H1 (cell line): ENCODE results near the gene RELL2. TPM values are rescaled to one million over a fixed set of nuclear protein-coding genes. Genes with fewer than 3 reads are reported as not detected.
"Not testable (repeated sequence)": the region's sequence is repeated elsewhere in the genome, so short reads cannot be mapped to it uniquely, and the experiment has no call there.

ENCODE experiments used
- CTCF ChIA-PET: fragments of 300-600 bp; sonication (Branson Sonifier 250); formaldehyde crosslinking; loops from one replicate; lab custom pipeline; 2021; ENCODE audit not compliant: partially characterized antibody; lab: Charles Lee
- POLR2A ChIA-PET: fragments of 300-600 bp; sonication (Branson Sonifier 250); formaldehyde crosslinking; loops from one replicate; lab custom pipeline; 2021; ENCODE audit warnings: inconsistent platforms; ENCODE audit not compliant: partially characterized antibody; lab: Charles Lee
- DNase-seq, 2 experiments: peaks; one replicate each; pipeline versions ENCODE4 v3.0.0 to v3.0.0-alpha.2; 2010 to 2022; ENCODE audit warnings: low spot score in 2 of 2, low read depth in 1 of 2, mixed read lengths in 1 of 2
- FAIRE-seq: peaks from 2 replicates; lab custom pipeline; 2011; peaks lifted over from hg19 to GRCh38; lab: Jason Lieb, UNC
- H2AFZ ChIP-seq: 2 replicates; pipeline ENCODE4 v1.8.1; 2012; ENCODE audit warnings: low read length, inconsistent platforms
- H2AK5ac ChIP-seq: 2 replicates; pipeline ENCODE4 v1.6.1; 2013; ENCODE audit warnings: low read depth, low read length
- H2BK120ac ChIP-seq: replicated peaks from 2 replicates; pipeline ENCODE3; 2013; ENCODE audit warnings: low read depth, low read length, inconsistent platforms
- H2BK12ac ChIP-seq: 2 replicates; pipeline ENCODE4 v1.6.1; 2013; ENCODE audit warnings: low read depth, low read length
- H2BK15ac ChIP-seq: 2 replicates; pipeline ENCODE4 v1.6.1; 2013; ENCODE audit warnings: low read length
- H2BK20ac ChIP-seq: 2 replicates; pipeline ENCODE4 v1.6.1; 2013; ENCODE audit warnings: low read length
- H2BK5ac ChIP-seq: 2 replicates; pipeline ENCODE4 v1.6.1; 2013; ENCODE audit warnings: low read depth, low read length
- H3K14ac ChIP-seq: 2 replicates; pipeline ENCODE4 v1.6.1; 2013; ENCODE audit warnings: inconsistent platforms; ENCODE audit not compliant: insufficient read length
- H3K18ac ChIP-seq: 2 replicates; pipeline ENCODE4 v1.6.1; 2013; ENCODE audit warnings: low read length; ENCODE audit errors: extremely low read depth
- H3K23ac ChIP-seq: 2 replicates; pipeline ENCODE4 v1.6.1; 2013; ENCODE audit warnings: inconsistent platforms; ENCODE audit not compliant: insufficient read length
- H3K23me2 ChIP-seq: 2 replicates; pipeline ENCODE4 v1.6.1; 2013; ENCODE audit warnings: low read depth, low read length
- H3K27ac ChIP-seq: 2 replicates; pipeline ENCODE4 v1.6.1; 2011; ENCODE audit warnings: low read depth, low read length, inconsistent platforms
- H3K27me3 ChIP-seq, 4 experiments: replicated peaks in 1 of 4; 1 replicate in 1 of 4; 2 replicates in 3 of 4; pipeline versions ENCODE4 v1.6.1 to v1.8.1; 2011 to 2013; ENCODE audit warnings: low read length in 3 of 4, mild to moderate bottlenecking in 3 of 4, inconsistent platforms in 2 of 4, mixed read lengths in 2 of 4, moderate library complexity in 1 of 4; ENCODE audit not compliant: control insufficient read depth in 3 of 4, insufficient read depth in 3 of 4; ENCODE audit errors: extremely low read depth in 1 of 4
- H3K36me3 ChIP-seq, 4 experiments: 2 replicates each; pipeline versions ENCODE4 v1.6.1 to v1.8.1; 2011 to 2013; ENCODE audit warnings: mild to moderate bottlenecking in 4 of 4, low read length in 3 of 4, moderate library complexity in 2 of 4, control low read depth in 1 of 4, inconsistent platforms in 1 of 4; ENCODE audit not compliant: insufficient read depth in 4 of 4, control insufficient read depth in 2 of 4
- H3K4ac ChIP-seq: replicated peaks from 2 replicates; pipeline ENCODE3; 2013; ENCODE audit warnings: low read length, low read depth, mixed read lengths, inconsistent platforms; ENCODE audit not compliant: insufficient read length
- H3K4me1 ChIP-seq, 4 experiments: replicated peaks in 1 of 4; 1 replicate in 1 of 4; 2 replicates in 3 of 4; pipeline versions ENCODE4 v1.6.1 to v1.8.1; 2011 to 2013; ENCODE audit warnings: low read length in 3 of 4, inconsistent platforms in 2 of 4, mixed read lengths in 1 of 4; ENCODE audit not compliant: insufficient read depth in 4 of 4, control insufficient read depth in 3 of 4
- H3K4me2 ChIP-seq, 2 experiments: 2 replicates each; pipeline versions ENCODE4 v1.6.1 to v1.8.1; 2011 to 2013; ENCODE audit warnings: low read depth in 2 of 2, low read length in 2 of 2, control low read depth in 1 of 2, inconsistent platforms in 1 of 2, mild to moderate bottlenecking in 1 of 2; ENCODE audit not compliant: insufficient read depth in 1 of 2
- H3K4me3 ChIP-seq, 4 experiments: fragments of 200-600, 300-600 bp in 1 of 4; sonication (generic), shearing (Covaris generic), sonication (Bioruptor Twin) in 1 of 4; 2 replicates each; pipeline versions ENCODE4 v1.5.1 to v1.8.1; 2011 to 2016; ENCODE audit warnings: low read length in 4 of 4, low read depth in 3 of 4, control low read depth in 2 of 4, inconsistent platforms in 2 of 4, mild to moderate bottlenecking in 2 of 4, mixed read lengths in 1 of 4, moderate library complexity in 1 of 4; ENCODE audit not compliant: insufficient read depth in 2 of 4; ENCODE audit errors: extremely low read depth in 1 of 4
- H3K56ac ChIP-seq: replicated peaks from 2 replicates; pipeline ENCODE3; 2013; ENCODE audit warnings: low read depth, mild to moderate bottlenecking, mixed read lengths, low read length, inconsistent platforms; ENCODE audit not compliant: insufficient read length
- H3K79me1 ChIP-seq: 2 replicates; pipeline ENCODE4 v1.6.1; 2013; ENCODE audit warnings: low read depth, low read length, control low read depth
- H3K79me2 ChIP-seq, 2 experiments: 2 replicates each; pipeline versions ENCODE4 v1.6.1 to v1.8.1; 2012 to 2013; ENCODE audit warnings: low read length in 2 of 2, mild to moderate bottlenecking in 2 of 2, inconsistent platforms in 1 of 2; ENCODE audit not compliant: insufficient read depth in 2 of 2, control insufficient read depth in 1 of 2
- H3K9ac ChIP-seq, 4 experiments: replicated peaks in 1 of 4; 1 replicate in 1 of 4; 2 replicates in 3 of 4; pipeline versions ENCODE4 v1.6.1 to v1.8.1; 2011 to 2013; ENCODE audit warnings: low read depth in 3 of 4, low read length in 3 of 4, control low read depth in 2 of 4, mild to moderate bottlenecking in 2 of 4, moderate library complexity in 2 of 4, inconsistent platforms in 1 of 4; ENCODE audit errors: extremely low read depth in 1 of 4
- H3K9me3 ChIP-seq, 2 experiments: 2 replicates each; pipeline versions ENCODE4 v1.6.1 to v1.8.1; 2012 to 2013; ENCODE audit warnings: mild to moderate bottlenecking in 2 of 2, moderate library complexity in 2 of 2, control low read depth in 1 of 2, inconsistent platforms in 1 of 2, low read depth in 1 of 2, low read length in 1 of 2, mixed read lengths in 1 of 2; ENCODE audit not compliant: insufficient read depth in 2 of 2
- H4K20me1 ChIP-seq, 2 experiments: replicated peaks in 1 of 2; 2 replicates each; pipeline versions ENCODE3 to v1.8.1; 2011 to 2013; ENCODE audit warnings: inconsistent platforms in 2 of 2, low read length in 2 of 2, mild to moderate bottlenecking in 1 of 2; ENCODE audit not compliant: insufficient read depth in 2 of 2, control insufficient read depth in 1 of 2
- H4K5ac ChIP-seq: 2 replicates; pipeline ENCODE4 v1.6.1; 2013; ENCODE audit warnings: low read length, low read depth, mixed read lengths, inconsistent platforms; ENCODE audit not compliant: insufficient read length
- H4K8ac ChIP-seq: 2 replicates; pipeline ENCODE4 v1.8.0; 2013; ENCODE audit warnings: mild to moderate bottlenecking, moderate library complexity, low read length, inconsistent platforms; ENCODE audit not compliant: insufficient read depth; ENCODE audit errors: extremely low read depth
- H4K91ac ChIP-seq: replicated peaks from 2 replicates; pipeline ENCODE3; 2013; ENCODE audit warnings: low read length, mixed read lengths, inconsistent platforms; ENCODE audit not compliant: insufficient read length
- WGBS, 2 experiments: shearing (Covaris generic) in 1 of 2; methylation state at CpG; one replicate each; pipeline versions ENCODE4 v1.1.6 to v1.1.7; 2013 to 2015; ENCODE audit warnings: low lambda C conversion rate in 2 of 2, mixed read lengths in 2 of 2, inconsistent platforms in 1 of 2, low coverage in 1 of 2, missing lambda C conversion rate in 1 of 2; ENCODE audit not compliant: insufficient replicate concordance in 2 of 2, insufficient coverage in 1 of 2, insufficient read length in 1 of 2; ENCODE audit errors: extremely low coverage in 1 of 2, missing lambda C conversion rate in 1 of 2; 5-methylcytosine and 5-hydroxymethylcytosine counted together
- polyA plus RNA-seq, 7 experiments: library from polyadenylated mRNA; depleted of rRNA in 3 of 7; stranded (reverse) in 5 of 7; unstranded in 2 of 7; fragments of >200 nt in 5 of 7; fragments of 200-250 nt in 2 of 7; gene quantifications; 1 replicate in 5 of 7; 2 replicates in 1 of 7; 4 replicates in 1 of 7; pipeline versions ENCODE4 v1.2.1 to v1.2.3, GENCODE V29; 2011 to 2013; ENCODE audit warnings: missing spikeins in 2 of 7, mixed read lengths in 2 of 7
- total RNA-seq: library from RNA; stranded (reverse); fragmentation: NEBNext Ultra II Directional; extraction: Animal tissue kit (Norgen Biotek cat#: 25700); gene quantifications from 2 replicates; pipeline ENCODE4 v1.2.1, GENCODE V29; 2021

The RELL2 gene
- total and polyA plus RNA-seq, 2 of the 8 experiments (the other 6 are each of a cell fraction or from before 2014, with no cell fraction given) = 18.6 to 23.7 TPM

DNA sequence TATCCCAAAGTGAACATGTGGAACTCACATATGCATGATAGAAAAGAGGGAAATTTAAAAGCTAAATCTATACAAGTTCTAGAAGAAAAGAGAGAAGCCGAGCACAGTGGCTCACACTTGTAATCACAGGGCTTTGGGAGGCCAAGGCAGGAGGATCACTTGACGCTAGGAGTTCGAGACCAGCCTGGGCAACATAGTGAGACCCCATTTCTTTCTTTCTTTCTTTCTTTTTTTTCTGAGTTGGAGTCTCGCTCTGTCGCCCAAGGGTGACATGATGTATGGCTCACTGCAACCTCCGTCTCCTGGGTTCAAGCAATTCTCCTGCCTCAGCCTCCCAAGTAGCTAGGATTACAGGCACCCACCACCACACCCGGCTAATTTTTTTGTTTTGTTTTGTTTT is 26.9 kb upstream of the RELL2 start:
- H3K79me2 ChIP-seq = peaks cover 5 to 96% of the 10 kb centered on the region in 2 experiments; a peak in 3 of 4 replicates

More for the DNA sequence above, 26.9 kb upstream of the RELL2 start:
- 93% methylated on average over 7 of the region's 7 CpGs; no CpG with 5 or more reads in 1 of the 2 experiments for WGBS, 2 experiments
- H3K23me2 ChIP-seq, H3K4me3 ChIP-seq, H2BK12ac ChIP-seq, H3K4ac ChIP-seq, H3K27ac ChIP-seq, H4K91ac ChIP-seq, H4K20me1 ChIP-seq, H2AK5ac ChIP-seq, DNase-seq, H3K18ac ChIP-seq, H2BK20ac ChIP-seq, POLR2A ChIA-PET, H3K9ac ChIP-seq, H3K56ac ChIP-seq, H4K8ac ChIP-seq, H3K36me3 ChIP-seq, H3K9me3 ChIP-seq, H2BK5ac ChIP-seq, H3K79me1 ChIP-seq, H4K5ac ChIP-seq, H3K23ac ChIP-seq, H3K14ac ChIP-seq, H2AFZ ChIP-seq, H2BK15ac ChIP-seq, H3K4me1 ChIP-seq, H3K27me3 ChIP-seq, FAIRE-seq, H2BK120ac ChIP-seq, H3K4me2 ChIP-seq: not testable (repeated sequence)
- CTCF ChIA-PET = interaction anchor here (1.2 to 8.8 kb wide), 3 partner anchors 12 to 42 kb away, joined by 4 to 74 read pairs (median 6); no protein-coding TSS in a partner anchor
